Thyroid gland (tissue), 4 donors: Measurements from ENCODE around the gene RTBDN.
"Not testable (repeated sequence)": the region's sequence is repeated elsewhere in the genome, so short reads cannot be mapped to it uniquely, and the experiment has no call there.

Experiments
- CTCF ChIP-seq, 6 experiments: fragments of 200-600 bp in 3 of 6; fragments of 450-650 bp in 3 of 6; sonication (generic) in 3 of 6; IDR thresholded peaks; one replicate each; pipeline ENCODE4 v1.5.1; 2016 to 2019; ENCODE audit warnings: antibody characterized with exemption in 6 of 6, mild to moderate bottlenecking in 2 of 6, inconsistent platforms in 1 of 6, moderate library complexity in 1 of 6
- POLR2A ChIP-seq, 2 donors: fragments of 450-650 bp; IDR thresholded peaks; one replicate each; pipeline ENCODE4 v1.6.1; 2017; ENCODE audit warnings: antibody characterized with exemption in 2 of 2, mild to moderate bottlenecking in 2 of 2, moderate library complexity in 1 of 2

- TF ChIP-seq POLR2A, CTCF (IDR thresholded peaks at IDR 0.05): not testable (repeated sequence)
Observed at GRCh38 chr19:12817188-12817587, 17.2 kb downstream of the RTBDN start.
